Measurements from ENCODE around the gene ZFR.

GRCh38 chr5:32487008-32487407, 42.5 kb upstream of the ZFR start:
- no peak for TF ChIP-seq CTCF (IDR thresholded peaks at IDR 0.05)
- TF ChIP-seq SIN3A (IDR thresholded peaks at IDR 0.05; ENCODE audit: borderline replicate concordance, insufficient read depth, low read depth, low read length), result no peak
- no peak for TF ChIP-seq REST (IDR thresholded peaks at IDR 0.05; ENCODE audit: insufficient read depth in 1 of 2, low read depth in 2 of 2, low read length in 1 of 2)
- no peak for TF ChIP-seq POLR2AphosphoS5 (IDR thresholded peaks at IDR 0.05; ENCODE audit: low read depth, low read length)

Data from Panc1 (cell line).